HepG2 (cell line): ENCODE data around the gene SARS2. TPM values are rescaled to one million over a fixed set of nuclear protein-coding genes. Genes with fewer than 3 reads are reported as not detected.
A peak's percentile ranks its signal among the peaks of the same experiment; 100 is the strongest.

Experiments
- ATAC-seq: fragments of 200-7000 bp; cut with Tn5 transposase; 3 replicates; pipeline ENCODE4 v1.9.1; 2020; ENCODE audit warnings: mild to moderate bottlenecking, moderate library complexity
- BruUV-seq: library from RNA; stranded (reverse); fragments of 400-500 nt; replicated peaks from 2 replicates; lab custom pipeline; 2021; lab: Mats Ljungman, UMichigan
- CTCF ChIA-PET: fragments of 300-600 bp; formaldehyde crosslinking; extraction: SDS; loops from one replicate; lab custom pipeline; 2021; ENCODE audit warnings: low total read pairs, inconsistent platforms, low intra/inter-chr PET ratio; lab: Yijun Ruan, JAX
- POLR2A ChIA-PET: fragments of 350-600 bp; sonication (Branson Sonifier 250); formaldehyde crosslinking; loops from one replicate; lab custom pipeline; 2020; ENCODE audit warnings: antibody characterized with exemption, inconsistent platforms; lab: Yijun Ruan, JAX
- DNase-seq: peaks from one replicate; pipeline ENCODE4 v3.0.0-alpha.2; 2015; ENCODE audit warnings: low spot score
- FAIRE-seq: peaks from 3 replicates; lab custom pipeline; 2011; peaks lifted over from hg19 to GRCh38; lab: Jason Lieb, UNC
- H2AFZ ChIP-seq: one replicate; pipeline ENCODE4 v1.6.1; 2011; ENCODE audit warnings: low read length, inconsistent platforms
- H3K27ac ChIP-seq: fragments of 300-600 bp; 3 replicates; pipeline ENCODE4 v1.8.0; 2011; ENCODE audit warnings: mixed run types, mild to moderate bottlenecking, mixed read lengths, low read length, inconsistent platforms; ENCODE audit not compliant: insufficient read depth; ENCODE audit errors: extremely low read length
- H3K27me3 ChIP-seq, 2 experiments: fragments of 200-600 bp in 1 of 2; 2 replicates in 1 of 2; 3 replicates in 1 of 2; pipeline versions ENCODE4 v1.6.0 to v1.8.0; 2011; ENCODE audit warnings: low read length in 2 of 2, mild to moderate bottlenecking in 2 of 2, moderate library complexity in 2 of 2, inconsistent platforms in 1 of 2; ENCODE audit not compliant: insufficient read depth in 2 of 2, control insufficient read depth in 1 of 2
- H3K36me3 ChIP-seq, 2 experiments: fragments of 200-600 bp in 1 of 2; replicated peaks in 1 of 2; 2 replicates in 1 of 2; 3 replicates in 1 of 2; pipeline versions ENCODE4 v1.5.1 to v1.8.0; 2011; ENCODE audit warnings: low read length in 2 of 2, inconsistent platforms in 1 of 2; ENCODE audit not compliant: insufficient read depth in 2 of 2, control insufficient read depth in 1 of 2
- H3K4me1 ChIP-seq: 2 replicates; pipeline ENCODE4 v1.5.1; 2012; ENCODE audit warnings: low read length, inconsistent platforms; ENCODE audit not compliant: insufficient read depth
- H3K4me2 ChIP-seq: 2 replicates; pipeline ENCODE4 v1.6.0; 2011; ENCODE audit warnings: low read depth, low read length, inconsistent platforms
- H3K4me3 ChIP-seq, 3 experiments: fragments of 200-600 bp in 1 of 3; sonication (generic), shearing (Covaris generic) in 1 of 3; replicated peaks in 1 of 3; 2 replicates each; pipeline ENCODE4 v1.5.1; 2011 to 2016; ENCODE audit warnings: low read length in 3 of 3, inconsistent platforms in 2 of 3, low read depth in 2 of 3, mild to moderate bottlenecking in 2 of 3, control low read depth in 1 of 3, mixed read lengths in 1 of 3; ENCODE audit not compliant: insufficient read depth in 1 of 3
- H3K79me2 ChIP-seq: one replicate; pipeline ENCODE4 v1.6.1; 2011; ENCODE audit warnings: low read length, inconsistent platforms; ENCODE audit not compliant: insufficient read depth
- H3K9ac ChIP-seq: 2 replicates; pipeline ENCODE4 v1.6.0; 2011; ENCODE audit warnings: mild to moderate bottlenecking, low read depth, low read length, inconsistent platforms; ENCODE audit not compliant: insufficient read depth
- H3K9me3 ChIP-seq: 2 replicates; pipeline ENCODE4 v1.5.1; 2012; ENCODE audit warnings: mild to moderate bottlenecking, low read length
- H4K20me1 ChIP-seq: 2 replicates; pipeline ENCODE4 v1.6.0; 2011; ENCODE audit warnings: inconsistent platforms, mild to moderate bottlenecking, low read length, moderate library complexity; ENCODE audit not compliant: insufficient read depth
- AGO2 ChIP-seq: fragments of 200-400 bp; formaldehyde crosslinking; optimal IDR thresholded peaks from 2 replicates; pipeline ENCODE3; 2017; ENCODE audit warnings: mild to moderate bottlenecking, low read depth, low read length, moderate library complexity
- BCL6 ChIP-seq: IDR thresholded peaks from 2 replicates; pipeline ENCODE4 v1.6.1; 2016; ENCODE audit warnings: missing genetic modification reagents, missing compliant biosample characterization
- CENPX ChIP-seq: sonication (generic); formaldehyde crosslinking; IDR thresholded peaks from 2 replicates; pipeline ENCODE4 v1.9.0; 2021; ENCODE audit warnings: mild to moderate bottlenecking, missing genetic modification reagents, moderate library complexity
- HOXA3 ChIP-seq: sonication (generic); formaldehyde crosslinking; IDR thresholded peaks from 2 replicates; pipeline ENCODE4 v1.5.0; 2020; ENCODE audit warnings: missing genetic modification reagents
- KLF13 ChIP-seq: sonication (generic); formaldehyde crosslinking; IDR thresholded peaks from 2 replicates; pipeline ENCODE4 v1.4.0; 2020; ENCODE audit warnings: mild to moderate bottlenecking, missing genetic modification reagents
- NR1H2 ChIP-seq: sonication (generic); formaldehyde crosslinking; IDR thresholded peaks from 2 replicates; pipeline ENCODE4 v1.8.1; 2022; ENCODE audit warnings: low read depth, missing genetic modification reagents, borderline replicate concordance
- POLR2AphosphoS5 ChIP-seq: IDR thresholded peaks from 2 replicates; pipeline ENCODE4 v1.6.1; 2012; ENCODE audit warnings: low read depth, low read length
- RBFOX2 ChIP-seq: fragments of 200-400 bp; formaldehyde crosslinking; IDR thresholded peaks from 2 replicates; pipeline ENCODE4 v1.6.1; 2017; ENCODE audit warnings: low read depth, mild to moderate bottlenecking, low read length
- ZC3H13 ChIP-seq: sonication (generic); formaldehyde crosslinking; IDR thresholded peaks from 2 replicates; pipeline ENCODE4 v1.8.1; 2023; ENCODE audit warnings: mild to moderate bottlenecking, missing genetic modification reagents, moderate library complexity
- ZNF318 ChIP-seq: sonication (generic); formaldehyde crosslinking; IDR thresholded peaks from 2 replicates; pipeline ENCODE4 v1.4.0; 2020; ENCODE audit warnings: mild to moderate bottlenecking, missing genetic modification reagents
- ZNF343 ChIP-seq: sonication (generic); formaldehyde crosslinking; IDR thresholded peaks from 2 replicates; pipeline ENCODE4 v1.4.0; 2020; ENCODE audit warnings: mild to moderate bottlenecking, missing genetic modification reagents
- ZNF574 ChIP-seq: sonication (generic); formaldehyde crosslinking; IDR thresholded peaks from 2 replicates; pipeline ENCODE4 v1.4.0; 2020; ENCODE audit warnings: missing genetic modification reagents
- ZNF747 ChIP-seq: sonication (generic); formaldehyde crosslinking; IDR thresholded peaks from 2 replicates; pipeline ENCODE4 v1.8.1; 2023; ENCODE audit warnings: missing genetic modification reagents, mild to moderate bottlenecking, borderline replicate concordance
- WGBS: methylation state at CpG from one replicate; pipeline ENCODE4 v1.1.6; 2017; ENCODE audit warnings: low lambda C conversion rate; 5-methylcytosine and 5-hydroxymethylcytosine counted together
- in situ Hi-C: cut with HindIII; loops from 2 replicates; pipeline ENCODE4 v1.10.0; 2017; ENCODE audit warnings: low pct_unique_long_range_greater_than_20kb; ENCODE audit not compliant: extremely low pct_ligation_motif_present
- intact Hi-C: fragments of 100-400 bp; cut with micrococcal nuclease; formaldehyde crosslinking; loops from one replicate; pipeline ENCODE4 v1.10.0; 2022; ENCODE audit not compliant: unreplicated experiment
- polyA plus RNA-seq, 8 experiments: library from polyadenylated mRNA; depleted of rRNA in 3 of 8; stranded (reverse) in 7 of 8; unstranded in 1 of 8; fragments of >200 nt; fragmentation: Illumina TruSeq in 4 of 8; extraction: Trizol in 4 of 8; gene quantifications; 2 replicates each; pipeline versions ENCODE4 v1.2.1 to v1.2.3, GENCODE V29; 2011 to 2016; ENCODE audit warnings: low read depth in 4 of 8, missing spikeins in 1 of 8, mixed read lengths in 1 of 8; ENCODE audit not compliant: insufficient read depth in 1 of 8
- total RNA-seq, 5 experiments: library from RNA; depleted of rRNA; stranded (reverse); fragments of >200 nt; fragmentation: Illumina TruSeq; extraction: Trizol; gene quantifications; 2 replicates each; pipeline ENCODE4 v1.2.3, GENCODE V29; 2016; ENCODE audit warnings: low read depth in 1 of 5

Gene SARS2
- total and polyA plus RNA-seq, 2 of the 13 experiments (the other 11 are each of a cell fraction or from before 2014, with no cell fraction given) = 40.0 to 48.6 TPM

- Histone ChIP-seq H2AFZ (no peak overlapping the region), H3K27ac (no peak overlapping the region), H3K27me3 (no peaks in the 10 kb centered on the region), H3K9ac (no peak overlapping the region), H3K36me3 (peaks cover 11 to 28% of the 10 kb centered on the region in 2 experiments), H4K20me1 (peaks cover 8% of the 10 kb centered on the region; the same call in 1 of the 2 replicates), H3K9me3 (no peaks in the 10 kb centered on the region), H3K4me1 (peaks cover 23% of the 10 kb centered on the region), H3K79me2 (no peaks in the 10 kb centered on the region), H3K4me3 (no peak overlapping the region), H3K4me2 (no peak overlapping the region)
- WGBS = 98% methylated on average over 57 of the region's 72 CpGs
- in situ Hi-C loops = no loop called here
- FAIRE-seq (no peak), ATAC-seq (no peak), DNase-seq (no peak)
- CTCF ChIA-PET = no interaction called here
- BruUV-seq = no TSS peak
- intact Hi-C loops = no loop called here
- POLR2A ChIA-PET = no interaction called here
- TF ChIP-seq HOXA3 (CRISPR knock-in tag) = peak; percentile 57; the same call in 1 of the 2 replicates
- TF ChIP-seq ZC3H13 (CRISPR knock-in tag) = 0 out of 2 replicates have a peak, but pooled peaks have one; percentile 64
- peak; percentile 97 for TF ChIP-seq AGO2
- TF ChIP-seq KLF13 = no peak
- TF ChIP-seq ZNF318 (CRISPR knock-in tag) = no peak
- TF ChIP-seq ZNF574 = no peak
- TF ChIP-seq POLR2AphosphoS5 = peak; percentile 20; the same call in 1 of the 2 replicates
- TF ChIP-seq ZNF343 (CRISPR knock-in tag) = no peak
- TF ChIP-seq ZNF747 (CRISPR knock-in tag) = no peak
- no peak for TF ChIP-seq NR1H2
- peak; percentile 44; the same call in 1 of the 2 replicates for TF ChIP-seq RBFOX2
- no peak for TF ChIP-seq BCL6
- TF ChIP-seq CENPX (CRISPR knock-in tag) = no peak
These were observed 19.2 kb upstream of the SARS2 start for GRCh38 chr19:38949580-38950367.
